Natural killer cell (primary cell): ENCODE data around the gene ATXN10. TPM values are rescaled to one million over a fixed set of nuclear protein-coding genes. Genes with fewer than 3 reads are reported as not detected.

Experiments used
- ATAC-seq, 3 donors: fragments of 150-1000 bp in 2 of 3; fragments of 200-7000 bp in 1 of 3; cut with Tn5 transposase; 1 replicate in 1 of 3; 2 replicates in 2 of 3; pipeline ENCODE4 v1.10.0; 2021; ENCODE audit warnings: mild to moderate bottlenecking in 2 of 3, moderate library complexity in 2 of 3
- DNase-seq, 2 donors: peaks; one replicate each; pipeline versions ENCODE4 v3.0.0 to v3.0.0-alpha.2; 2013 to 2021; ENCODE audit warnings: mixed read lengths in 1 of 2
- H3K27ac ChIP-seq: one replicate; pipeline ENCODE4 v1.5.1; 2013; ENCODE audit warnings: mild to moderate bottlenecking, low read length
- H3K27me3 ChIP-seq: one replicate; pipeline ENCODE4 v1.6.1; 2013; ENCODE audit warnings: low read length; ENCODE audit not compliant: control insufficient read depth, insufficient read depth
- H3K36me3 ChIP-seq: one replicate; pipeline ENCODE4 v1.6.1; 2013; ENCODE audit warnings: low read length; ENCODE audit not compliant: control insufficient read depth, insufficient read depth
- H3K4me1 ChIP-seq: one replicate; pipeline ENCODE4 v1.6.1; 2013; ENCODE audit warnings: low read length; ENCODE audit not compliant: control insufficient read depth, insufficient read depth
- H3K4me3 ChIP-seq: one replicate; pipeline ENCODE4 v1.5.1; 2013; ENCODE audit warnings: low read length
- H3K9me3 ChIP-seq: one replicate; pipeline ENCODE4 v1.6.1; 2013; ENCODE audit warnings: low read length; ENCODE audit not compliant: control insufficient read depth, insufficient read depth
- H3K27ac Mint-ChIP-seq, 2 donors: one replicate each; pipeline ENCODE4 v1.8.0; 2022; ENCODE audit warnings: mild to moderate bottlenecking in 2 of 2, mixed read lengths in 2 of 2, moderate library complexity in 1 of 2
- H3K27me3 Mint-ChIP-seq, 2 donors: one replicate each; pipeline ENCODE4 v1.8.0; 2022; ENCODE audit warnings: low read depth in 2 of 2, mixed read lengths in 2 of 2
- H3K36me3 Mint-ChIP-seq: one replicate; pipeline ENCODE4 v1.8.0; 2022; ENCODE audit warnings: mixed read lengths
- H3K4me1 Mint-ChIP-seq, 2 donors: one replicate each; pipeline ENCODE4 v1.8.0; 2022; ENCODE audit warnings: mixed read lengths in 2 of 2
- H3K4me3 Mint-ChIP-seq: one replicate; pipeline ENCODE4 v1.8.0; 2022; ENCODE audit warnings: mild to moderate bottlenecking, moderate library complexity, mixed read lengths
- H3K9me3 Mint-ChIP-seq, 2 donors: one replicate each; pipeline ENCODE4 v1.8.0; 2022; ENCODE audit warnings: mixed read lengths in 2 of 2
- WGBS: methylation state at CpG from one replicate; pipeline ENCODE4 v1.1.7; 2013; ENCODE audit warnings: missing lambda C conversion rate; ENCODE audit not compliant: insufficient coverage; 5-methylcytosine and 5-hydroxymethylcytosine counted together
- intact Hi-C: fragments of 100-400 bp; cut with micrococcal nuclease; formaldehyde crosslinking; loops from one replicate; pipeline ENCODE4 v1.14.2; 2022
- total RNA-seq, 4 donors: library from RNA; stranded (reverse); fragments of 120-200 nt in 1 of 4; gene quantifications; one replicate each; pipeline versions ENCODE4 v1.2.3 to v1.2.4, GENCODE V29; 2013 to 2022
- TF ChIP-seq, protein P1 (sequence below): fragments of 200-600 bp; IDR thresholded peaks from one replicate; pipeline ENCODE4 v1.8.0; 2022; ENCODE audit warnings: antibody characterized with exemption

ATXN10 gene
- total RNA-seq, 3 donors from 2014 or later (not counting 1 experiment from before 2014, with no cell fraction given), result 79.3 to 90.5 (median 88.8) TPM

GRCh38 chr22:45769569-45770210 is 98.1 kb downstream of the ATXN10 start:
- intact Hi-C loops, result no loop called here
- DNase-seq, result no peak
- ATAC-seq, result no peak
- H3K36me3 Mint-ChIP-seq, result no peaks in the 10 kb centered on the region
- no peak overlapping the region for H3K4me3 Mint-ChIP-seq
- peaks cover 15 to 25% of the 10 kb centered on the region in 2 donors for H3K4me1 Mint-ChIP-seq
- H3K9me3 ChIP-seq, result no peaks in the 10 kb centered on the region
- H3K9me3 Mint-ChIP-seq, result no peaks in the 10 kb centered on the region
- H3K27me3 Mint-ChIP-seq, result no peaks in the 10 kb centered on the region
- no peak overlapping the region for H3K4me3 ChIP-seq
- no peaks in the 10 kb centered on the region for H3K36me3 ChIP-seq
- H3K4me1 ChIP-seq, result no peaks in the 10 kb centered on the region
- H3K27ac Mint-ChIP-seq, result peak overlapping the region in 1 of 2 donors; percentile 5
- WGBS, result 94% methylated on average over 3 of the region's 3 CpGs
- H3K27ac ChIP-seq, result no peak overlapping the region
- TF ChIP-seq, protein P1, sequence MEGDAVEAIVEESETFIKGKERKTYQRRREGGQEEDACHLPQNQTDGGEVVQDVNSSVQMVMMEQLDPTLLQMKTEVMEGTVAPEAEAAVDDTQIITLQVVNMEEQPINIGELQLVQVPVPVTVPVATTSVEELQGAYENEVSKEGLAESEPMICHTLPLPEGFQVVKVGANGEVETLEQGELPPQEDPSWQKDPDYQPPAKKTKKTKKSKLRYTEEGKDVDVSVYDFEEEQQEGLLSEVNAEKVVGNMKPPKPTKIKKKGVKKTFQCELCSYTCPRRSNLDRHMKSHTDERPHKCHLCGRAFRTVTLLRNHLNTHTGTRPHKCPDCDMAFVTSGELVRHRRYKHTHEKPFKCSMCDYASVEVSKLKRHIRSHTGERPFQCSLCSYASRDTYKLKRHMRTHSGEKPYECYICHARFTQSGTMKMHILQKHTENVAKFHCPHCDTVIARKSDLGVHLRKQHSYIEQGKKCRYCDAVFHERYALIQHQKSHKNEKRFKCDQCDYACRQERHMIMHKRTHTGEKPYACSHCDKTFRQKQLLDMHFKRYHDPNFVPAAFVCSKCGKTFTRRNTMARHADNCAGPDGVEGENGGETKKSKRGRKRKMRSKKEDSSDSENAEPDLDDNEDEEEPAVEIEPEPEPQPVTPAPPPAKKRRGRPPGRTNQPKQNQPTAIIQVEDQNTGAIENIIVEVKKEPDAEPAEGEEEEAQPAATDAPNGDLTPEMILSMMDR, result no peak
- no peaks in the 10 kb centered on the region for H3K27me3 ChIP-seq

DNA sequence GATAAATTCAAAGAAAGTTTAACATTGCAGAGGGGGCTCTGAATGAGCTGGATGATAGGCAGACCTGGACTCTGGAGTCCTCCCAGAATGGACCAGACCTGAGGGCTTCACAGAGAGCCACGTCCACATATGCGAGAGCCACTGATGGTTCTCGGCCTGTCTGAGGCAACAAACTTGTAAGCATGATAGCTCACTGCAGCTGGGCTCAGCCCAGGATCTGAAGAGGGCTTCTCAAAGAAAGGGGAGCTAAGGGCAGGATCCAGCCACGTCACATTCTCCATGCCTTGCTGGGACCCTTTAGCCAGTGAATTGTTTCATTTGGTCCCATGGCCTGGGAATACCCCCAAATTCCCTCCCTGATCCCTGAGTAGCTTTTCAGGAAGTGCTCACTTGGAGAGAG is 98.9 kb downstream of the ATXN10 start:
- Mint-ChIP-seq H3K36me3 (no peaks in the 10 kb centered on the region), H3K4me3 (no peak overlapping the region)
- DNase-seq, result no peak

GRCh38 chr22:45771057-45771456 is 99.4 kb downstream of the ATXN10 start:
- Mint-ChIP-seq H3K9me3 (no peaks in the 10 kb centered on the region), H3K36me3 (no peaks in the 10 kb centered on the region), H3K27ac (no peak overlapping the region), H3K27me3 (no peaks in the 10 kb centered on the region), H3K4me1 (peaks cover 19 to 28% of the 10 kb centered on the region in 2 donors), H3K4me3 (no peak overlapping the region)
- ATAC-seq (no peak), DNase-seq (no peak)
- TF ChIP-seq, protein P1, result no peak
- WGBS, result 89% methylated on average over 1 of the region's 3 CpGs
- intact Hi-C loops, result no loop called here
- Histone ChIP-seq H3K9me3 (no peaks in the 10 kb centered on the region), H3K27ac (no peak overlapping the region), H3K4me1 (no peaks in the 10 kb centered on the region), H3K36me3 (no peaks in the 10 kb centered on the region), H3K4me3 (no peak overlapping the region), H3K27me3 (no peaks in the 10 kb centered on the region)

More for the DNA sequence above, 98.9 kb downstream of the ATXN10 start:
- Histone ChIP-seq H3K4me3 (no peak overlapping the region), H3K4me1 (no peaks in the 10 kb centered on the region), H3K27ac (no peak overlapping the region), H3K36me3 (no peaks in the 10 kb centered on the region), H3K9me3 (no peaks in the 10 kb centered on the region), H3K27me3 (no peaks in the 10 kb centered on the region)
- no peak for ATAC-seq
- H3K4me1 Mint-ChIP-seq, result peaks cover 15 to 25% of the 10 kb centered on the region in 2 donors
- TF ChIP-seq, protein P1, result no peak
- H3K27me3 Mint-ChIP-seq, result no peaks in the 10 kb centered on the region
- H3K9me3 Mint-ChIP-seq, result no peaks in the 10 kb centered on the region
- WGBS, result 99% methylated on average over 3 of the region's 4 CpGs
- H3K27ac Mint-ChIP-seq, result no peak overlapping the region
- intact Hi-C loops, result no loop called here

DNA sequence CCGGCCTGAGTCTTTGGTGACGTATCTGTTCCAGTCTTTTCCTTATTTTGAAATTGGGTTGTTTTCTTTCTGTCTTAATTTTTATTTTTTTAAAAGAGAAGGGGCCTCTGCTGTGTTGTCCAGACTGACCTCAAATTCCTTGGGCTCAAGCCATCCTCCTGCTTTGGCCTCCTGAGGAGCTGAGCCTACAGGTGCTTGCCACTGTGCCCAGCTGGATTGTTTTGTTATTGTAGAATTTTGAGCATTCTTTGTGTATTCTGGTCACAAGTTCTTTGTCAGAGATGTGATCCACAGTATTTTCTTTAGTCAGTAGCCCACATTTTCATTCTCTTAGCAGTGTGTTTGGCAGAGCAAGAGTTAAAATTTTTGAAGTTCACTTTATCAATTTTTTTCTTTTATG is 100.1 kb downstream of the ATXN10 start:
- TF ChIP-seq, protein P1, result no peak
- Mint-ChIP-seq H3K27ac (no peak overlapping the region), H3K27me3 (no peaks in the 10 kb centered on the region), H3K9me3 (no peaks in the 10 kb centered on the region), H3K4me3 (no peak overlapping the region), H3K36me3 (no peaks in the 10 kb centered on the region), H3K4me1 (peaks cover 23 to 33% of the 10 kb centered on the region in 2 donors)
- H3K27me3 ChIP-seq, result no peaks in the 10 kb centered on the region
- no peaks in the 10 kb centered on the region for H3K4me1 ChIP-seq
- 100% methylated on average over 2 of the region's 2 CpGs for WGBS
- no peak overlapping the region for H3K27ac ChIP-seq
- no peak for ATAC-seq
- no peak overlapping the region for H3K4me3 ChIP-seq
- no peaks in the 10 kb centered on the region for H3K36me3 ChIP-seq
- intact Hi-C loops, result no loop called here
- H3K9me3 ChIP-seq, result no peaks in the 10 kb centered on the region
- DNase-seq, result no peak
